GM19463 (cell line): ENCODE measurements around the gene TRAF2.

Source experiments
- ATAC-seq: cut with Tn5 transposase; IDR thresholded peaks from one replicate; pipeline ENCODE4 v1.9.1; 2021; ENCODE audit warnings: mild to moderate bottlenecking, moderate library complexity; ENCODE audit not compliant: unreplicated experiment

The TRAF2 gene

DNA sequence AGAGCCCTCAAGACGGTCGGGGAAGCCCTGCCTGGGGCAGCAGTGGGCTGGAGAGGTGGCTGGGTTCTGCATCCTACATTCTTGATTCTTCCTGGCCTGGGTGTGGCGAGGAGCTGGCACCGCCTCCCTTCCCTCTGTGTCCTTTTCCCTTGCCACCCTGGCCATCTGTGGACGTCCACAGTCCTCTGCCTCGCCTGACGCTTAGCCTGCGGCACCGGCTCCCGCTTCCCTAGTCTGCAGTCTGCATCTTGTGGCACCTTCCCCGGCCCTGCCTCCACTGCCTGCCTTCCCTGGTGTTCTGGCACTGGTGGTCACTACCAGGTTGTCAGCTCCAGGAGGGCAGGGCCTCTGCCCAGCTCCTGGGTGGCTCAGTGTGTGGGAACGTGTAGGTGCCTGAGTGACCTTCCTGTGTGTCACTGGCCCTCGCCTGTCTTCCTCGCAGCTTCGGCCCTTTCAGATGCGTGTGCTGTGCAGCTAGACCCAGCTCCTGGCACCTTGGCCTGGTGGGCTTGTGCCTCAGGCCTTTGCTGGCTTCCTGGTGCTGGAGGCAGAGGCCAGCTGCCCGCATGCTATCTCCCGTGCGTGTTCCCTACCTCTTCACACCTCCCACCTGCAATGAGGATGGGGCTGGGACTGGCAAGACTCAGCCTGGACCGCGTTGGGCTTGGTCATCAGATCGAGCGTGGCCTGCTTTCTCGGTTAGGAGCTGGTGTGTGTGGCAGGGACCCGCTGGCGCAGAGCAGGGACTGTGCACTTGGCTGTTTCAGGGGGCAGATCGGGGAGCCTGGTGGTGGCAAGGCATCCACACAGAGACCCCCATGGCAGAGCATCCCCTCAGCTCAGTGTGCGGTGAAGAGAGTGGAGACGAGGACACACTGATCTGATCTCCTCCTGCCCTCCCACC, 20.9 kb downstream of the TRAF2 start:
- ATAC-seq = no peak

DNA sequence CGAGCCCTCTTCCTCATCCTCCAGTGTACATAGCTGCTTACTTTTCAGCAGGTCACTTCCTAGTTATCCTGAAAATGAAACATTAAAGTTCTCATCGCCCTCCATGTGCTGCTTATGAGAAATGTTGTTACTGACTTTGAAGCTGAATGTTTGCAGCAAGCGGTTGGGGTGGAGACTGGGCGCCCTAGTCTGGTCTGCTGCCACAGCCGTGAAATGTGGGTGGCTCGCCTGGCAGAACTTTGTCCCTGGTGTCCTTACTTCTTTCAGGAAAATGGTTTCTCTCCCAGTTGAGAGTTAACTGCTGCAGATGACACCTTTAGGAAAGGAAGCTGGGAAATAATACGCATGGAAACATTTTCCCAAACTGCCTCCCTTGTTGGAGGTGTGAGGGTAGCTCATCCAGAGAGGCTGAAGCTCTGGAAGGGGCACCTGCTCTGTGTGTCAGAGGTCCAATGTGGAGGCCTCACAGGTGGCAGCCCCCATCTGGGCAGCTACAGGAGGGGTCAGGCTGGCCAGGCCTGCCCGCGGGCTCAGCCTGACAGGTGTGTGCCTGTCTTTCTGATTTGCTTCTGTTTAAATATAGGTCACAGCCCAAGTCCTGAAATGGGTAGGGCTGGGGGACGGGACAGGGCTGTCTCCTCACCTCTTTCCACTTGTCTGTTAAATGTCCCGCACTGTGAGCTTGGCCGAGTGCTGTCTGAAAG, 24.0 kb downstream of the TRAF2 start:
- ATAC-seq = no peak

DNA sequence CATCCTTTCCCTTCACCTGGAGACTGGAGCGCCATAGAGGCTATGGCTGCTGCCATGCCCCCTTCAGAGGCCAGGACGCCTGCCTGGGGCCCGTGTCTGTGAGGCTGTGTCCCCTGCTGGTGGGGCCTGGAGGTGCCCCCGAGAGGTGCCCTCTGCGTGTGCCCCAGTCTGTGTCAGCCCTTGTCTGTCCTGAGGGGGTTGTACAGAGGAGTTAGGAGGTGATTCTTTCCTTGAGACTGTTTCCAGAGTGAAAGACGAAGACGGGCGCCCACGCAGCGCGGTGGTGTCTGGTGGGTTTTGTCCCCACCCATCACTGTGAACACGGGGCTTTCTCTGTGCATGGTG, 24.6 kb downstream of the TRAF2 start:
- ATAC-seq = no peak

DNA sequence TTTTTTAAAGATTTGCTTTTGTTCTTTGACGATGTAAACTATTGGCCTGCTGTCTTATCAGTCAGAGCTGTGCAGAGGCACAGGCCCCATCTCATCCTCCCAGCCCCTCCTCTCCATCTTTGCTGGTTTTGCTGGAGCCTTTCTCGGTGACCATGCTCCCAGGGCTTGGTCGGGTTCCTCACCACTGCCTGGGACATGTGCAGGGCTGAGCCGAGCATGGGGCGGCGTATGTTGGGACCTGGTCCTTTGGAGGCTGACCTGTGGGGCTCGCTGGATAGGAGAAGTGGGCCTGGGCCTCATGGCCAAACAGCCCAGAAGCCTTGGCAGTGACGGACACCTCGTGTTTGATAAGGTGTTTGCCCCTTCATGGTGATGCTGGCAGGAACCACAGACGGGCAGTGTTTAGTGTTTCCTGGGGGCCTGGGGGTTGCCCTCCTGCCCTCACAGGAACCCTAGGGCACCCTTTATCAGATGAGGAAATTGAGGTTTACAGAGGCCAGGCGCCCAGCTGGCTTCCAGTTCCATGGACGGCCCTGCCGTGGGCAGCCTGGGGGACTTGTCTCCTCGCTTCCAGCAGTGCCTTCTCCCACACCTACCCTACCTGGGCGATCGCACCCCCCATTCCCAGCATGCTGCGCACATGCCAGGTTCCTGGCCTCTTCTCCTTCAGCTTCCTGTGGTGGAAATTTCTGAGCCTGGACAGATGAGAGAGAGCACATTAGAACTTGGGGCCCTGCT, 27.6 kb downstream of the TRAF2 start:
- no peak for ATAC-seq

DNA sequence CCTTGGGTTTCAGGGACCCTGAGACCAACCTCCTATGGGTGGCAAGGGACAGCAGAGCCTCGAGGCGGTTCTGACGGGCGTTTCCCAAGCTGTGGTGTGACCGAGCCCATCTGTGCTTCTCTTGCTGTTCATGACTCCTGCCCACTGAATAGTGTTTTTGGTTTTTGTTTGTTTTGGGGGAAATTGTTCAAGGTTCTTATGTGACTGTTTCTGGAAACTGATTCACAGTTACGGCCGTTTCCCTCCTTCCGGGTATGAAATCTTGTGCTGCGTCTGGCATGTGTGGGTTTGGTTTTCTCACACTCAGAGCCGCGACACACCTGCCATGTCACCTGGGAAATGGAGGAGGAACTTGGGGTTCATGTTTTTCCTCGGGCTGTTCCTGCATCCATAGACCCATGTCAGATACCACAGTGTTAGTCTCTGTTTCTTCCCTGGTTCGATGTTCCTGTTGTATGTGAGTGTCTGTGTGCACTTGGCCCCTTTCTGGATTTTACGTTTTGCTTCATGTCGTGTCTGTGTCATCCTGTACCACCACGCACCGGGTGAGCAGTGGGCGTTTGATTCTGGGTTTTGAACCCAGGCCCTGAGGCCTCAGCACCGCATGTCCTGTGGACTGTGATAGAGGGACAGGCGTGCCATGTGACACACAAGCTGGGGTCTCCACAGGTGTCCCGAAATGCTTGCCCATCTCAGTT, 29.5 kb downstream of the TRAF2 start:
- no peak for ATAC-seq

DNA sequence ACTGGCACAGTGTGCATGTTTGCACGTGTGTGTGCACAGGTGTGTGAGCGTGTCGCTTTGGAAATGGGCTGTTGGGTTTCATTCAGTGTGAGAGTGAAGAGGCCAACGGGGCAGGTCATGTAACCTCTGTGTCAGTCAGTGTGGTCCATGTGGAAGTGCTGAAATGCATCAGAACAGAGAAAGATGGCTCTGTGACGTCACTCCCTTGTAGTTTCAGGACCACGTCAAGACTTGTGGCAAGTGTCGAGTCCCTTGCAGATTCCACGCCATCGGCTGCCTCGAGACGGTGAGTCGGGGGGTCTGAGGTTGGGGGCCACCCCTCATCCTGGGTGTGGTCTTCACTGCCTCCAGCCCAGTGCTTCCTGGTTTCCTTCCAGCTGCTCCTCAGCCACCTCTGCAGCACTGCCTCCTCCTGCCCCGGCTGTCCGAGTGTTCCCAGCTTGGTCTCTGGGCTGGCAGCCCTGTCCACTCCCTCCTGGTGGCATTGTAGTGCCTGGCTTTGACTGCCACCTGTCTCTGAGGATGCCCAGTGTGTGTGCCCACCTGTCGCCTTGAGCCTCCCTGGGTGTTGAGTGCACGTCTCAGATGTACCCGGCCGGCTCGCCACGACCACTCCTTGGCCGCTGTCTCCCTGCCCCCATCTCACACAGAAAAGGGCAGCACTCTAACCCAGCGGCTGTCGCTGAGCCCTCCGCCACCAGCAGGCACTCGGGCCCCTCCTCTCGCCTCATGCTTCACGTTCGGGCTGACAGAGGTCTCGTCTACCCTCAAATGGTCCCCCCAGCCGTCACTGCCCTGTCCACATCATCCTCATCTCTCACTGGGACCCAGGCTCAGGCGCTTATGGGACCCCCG, 30.2 kb downstream of the TRAF2 start:
- no peak for ATAC-seq

DNA sequence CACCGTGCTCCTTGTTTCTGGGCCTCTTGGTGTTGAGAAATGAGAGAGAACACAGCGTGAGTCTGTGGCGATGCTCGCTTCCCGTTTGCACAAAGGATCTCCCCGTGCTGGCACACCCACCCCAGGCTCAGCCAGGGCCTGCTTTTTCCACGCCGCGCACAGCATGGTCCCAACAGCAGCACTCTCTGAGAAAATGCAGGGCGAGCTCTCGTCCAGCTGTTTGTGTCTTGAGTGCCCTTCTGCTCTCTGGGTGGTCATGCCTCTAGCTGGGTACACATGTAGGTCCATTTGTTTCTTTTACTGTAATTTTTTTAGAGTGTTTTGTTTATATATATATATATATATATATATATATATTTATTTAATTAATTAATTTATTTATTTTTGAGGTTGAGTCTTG, 31.6 kb downstream of the TRAF2 start:
- no peak for ATAC-seq

DNA sequence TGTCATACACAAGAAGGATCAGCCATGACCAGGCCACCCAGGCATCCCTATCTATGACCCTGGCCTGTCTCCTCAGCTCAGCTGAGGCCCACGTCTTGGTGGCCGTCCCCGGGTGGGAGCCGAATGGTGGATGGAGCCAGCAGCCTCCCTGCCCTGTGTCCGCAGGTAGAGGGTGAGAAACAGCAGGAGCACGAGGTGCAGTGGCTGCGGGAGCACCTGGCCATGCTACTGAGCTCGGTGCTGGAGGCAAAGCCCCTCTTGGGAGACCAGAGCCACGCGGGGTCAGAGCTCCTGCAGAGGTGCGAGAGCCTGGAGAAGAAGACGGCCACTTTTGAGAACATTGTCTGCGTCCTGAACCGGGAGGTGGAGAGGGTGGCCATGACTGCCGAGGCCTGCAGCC, 33.8 kb downstream of the TRAF2 start:
- no peak for ATAC-seq

DNA sequence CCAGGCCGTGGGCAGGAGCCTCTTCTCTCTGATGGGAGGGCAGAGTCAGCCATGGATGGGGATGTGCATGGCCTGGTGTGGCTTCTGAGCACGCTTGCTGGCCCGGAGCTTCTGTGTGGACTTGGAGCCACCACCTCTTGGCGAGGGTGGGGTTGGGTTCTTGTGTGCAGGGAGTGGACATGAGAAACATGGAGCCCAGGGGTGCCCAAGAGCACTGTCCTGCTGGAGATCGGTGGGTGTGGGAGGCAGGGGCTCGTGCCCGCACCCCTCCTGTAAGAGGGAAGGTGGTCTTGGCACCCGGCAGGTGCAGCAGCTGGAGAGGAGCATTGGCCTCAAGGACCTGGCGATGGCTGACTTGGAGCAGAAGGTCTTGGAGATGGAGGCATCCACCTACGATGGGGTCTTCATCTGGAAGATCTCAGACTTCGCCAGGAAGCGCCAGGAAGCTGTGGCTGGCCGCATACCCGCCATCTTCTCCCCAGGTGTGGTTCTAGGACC, 34.5 kb downstream of the TRAF2 start:
- ATAC-seq = no peak

DNA sequence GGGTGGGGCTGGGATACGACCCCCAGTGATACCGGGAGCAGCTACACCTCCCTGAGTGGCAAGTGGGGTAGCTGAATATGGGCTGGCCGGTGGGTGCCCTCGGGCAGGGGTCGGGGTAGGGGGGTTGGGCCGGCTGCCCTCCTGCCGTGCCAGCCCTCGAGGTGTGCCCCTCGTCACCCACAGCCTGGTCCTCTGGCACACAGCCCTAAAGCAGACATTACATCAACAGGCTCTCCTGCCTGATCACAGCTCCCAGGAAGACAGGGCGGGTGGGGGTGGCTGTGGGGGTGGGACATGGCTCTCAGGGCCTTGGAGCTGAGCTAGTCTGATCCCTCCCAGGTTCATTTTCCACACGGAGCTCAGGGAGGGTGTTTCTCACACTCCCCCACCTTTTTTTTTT, 35.0 kb downstream of the TRAF2 start:
- ATAC-seq = no peak

DNA sequence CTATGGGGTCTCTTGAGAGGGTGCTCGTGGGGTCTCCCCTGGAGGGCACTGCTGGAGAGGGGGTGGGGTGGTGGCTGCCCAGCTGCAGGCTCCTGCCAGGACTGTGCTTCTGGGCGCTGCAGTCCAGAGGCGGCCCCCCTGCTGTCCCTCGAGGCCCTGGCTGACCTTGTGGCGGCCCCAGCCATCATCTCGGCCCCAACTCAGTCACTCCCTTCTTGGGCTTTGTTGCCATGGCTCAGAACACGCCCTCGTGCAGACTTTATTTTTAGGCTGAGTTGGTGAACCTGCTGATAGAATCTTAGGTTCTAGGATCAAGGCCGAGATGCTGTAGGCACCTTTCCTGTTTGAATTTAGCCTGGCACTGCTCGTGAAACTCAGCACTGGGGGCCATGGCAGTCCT, 35.4 kb downstream of the TRAF2 start:
- ATAC-seq = no peak

DNA sequence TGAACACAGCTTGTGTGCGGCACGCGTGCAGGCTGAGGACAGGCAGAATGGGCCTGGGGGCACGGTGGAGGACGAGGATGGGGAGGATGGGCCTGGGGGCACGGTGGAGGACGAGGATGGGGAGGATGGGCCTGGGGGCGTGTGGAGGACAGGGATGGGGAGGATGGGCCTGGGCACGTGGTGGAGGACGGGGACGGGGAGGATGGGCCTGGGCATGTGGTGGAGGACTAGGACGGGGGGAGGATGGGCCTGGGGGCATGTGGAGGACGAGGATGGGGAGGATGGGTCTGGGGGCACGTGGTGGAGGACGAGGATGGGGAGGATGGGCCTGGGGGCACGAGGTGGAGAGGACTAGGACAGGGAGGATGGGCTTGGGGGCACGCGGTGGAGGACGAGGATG, 36.2 kb downstream of the TRAF2 start:
- ATAC-seq = no peak

DNA sequence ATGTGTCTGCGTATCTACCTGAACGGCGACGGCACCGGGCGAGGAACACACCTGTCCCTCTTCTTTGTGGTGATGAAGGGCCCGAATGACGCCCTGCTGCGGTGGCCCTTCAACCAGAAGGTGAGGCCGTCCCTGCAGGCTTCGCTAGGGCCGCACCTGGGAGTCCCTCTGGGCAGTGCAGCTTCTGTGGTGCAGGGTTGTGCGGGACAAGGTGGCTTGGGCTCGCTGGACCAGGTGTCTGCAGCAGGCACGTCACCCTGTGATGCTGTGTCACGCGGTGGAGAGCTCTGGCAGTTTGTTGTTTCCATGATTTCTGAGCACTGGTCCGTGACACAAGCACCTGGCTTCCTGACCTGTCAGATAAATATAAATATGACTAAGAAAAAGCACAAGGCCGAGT, 37.6 kb downstream of the TRAF2 start:
- no peak for ATAC-seq

DNA sequence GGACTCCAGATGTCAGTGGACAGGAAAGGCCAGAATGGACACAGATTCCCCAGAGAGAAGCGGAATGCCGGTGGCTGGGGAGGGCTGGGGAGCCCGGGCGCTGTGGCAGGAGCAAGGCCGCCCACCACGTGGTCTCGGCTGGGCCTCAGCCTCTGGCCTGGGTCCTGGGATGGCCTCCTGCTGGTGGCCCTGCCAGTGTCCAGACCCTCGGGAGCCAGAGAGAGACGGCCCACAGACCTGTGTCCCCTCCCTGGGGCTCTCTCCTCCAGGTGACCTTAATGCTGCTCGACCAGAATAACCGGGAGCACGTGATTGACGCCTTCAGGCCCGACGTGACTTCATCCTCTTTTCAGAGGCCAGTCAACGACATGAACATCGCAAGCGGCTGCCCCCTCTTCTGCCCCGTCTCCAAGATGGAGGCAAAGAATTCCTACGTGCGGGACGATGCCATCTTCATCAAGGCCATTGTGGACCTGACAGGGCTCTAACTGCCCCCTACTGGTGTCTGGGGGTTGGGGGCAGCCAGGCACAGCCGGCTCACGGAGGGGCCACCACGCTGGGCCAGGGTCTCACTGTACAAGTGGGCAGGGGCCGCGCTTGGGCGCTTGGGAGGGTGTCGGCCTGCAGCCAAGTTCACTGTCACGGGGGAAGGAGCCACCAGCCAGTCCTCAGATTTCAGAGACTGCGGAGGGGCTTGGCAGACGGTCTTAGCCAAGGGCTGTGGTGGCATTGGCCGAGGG, 39.3 kb downstream of the TRAF2 start:
- no peak for ATAC-seq

DNA sequence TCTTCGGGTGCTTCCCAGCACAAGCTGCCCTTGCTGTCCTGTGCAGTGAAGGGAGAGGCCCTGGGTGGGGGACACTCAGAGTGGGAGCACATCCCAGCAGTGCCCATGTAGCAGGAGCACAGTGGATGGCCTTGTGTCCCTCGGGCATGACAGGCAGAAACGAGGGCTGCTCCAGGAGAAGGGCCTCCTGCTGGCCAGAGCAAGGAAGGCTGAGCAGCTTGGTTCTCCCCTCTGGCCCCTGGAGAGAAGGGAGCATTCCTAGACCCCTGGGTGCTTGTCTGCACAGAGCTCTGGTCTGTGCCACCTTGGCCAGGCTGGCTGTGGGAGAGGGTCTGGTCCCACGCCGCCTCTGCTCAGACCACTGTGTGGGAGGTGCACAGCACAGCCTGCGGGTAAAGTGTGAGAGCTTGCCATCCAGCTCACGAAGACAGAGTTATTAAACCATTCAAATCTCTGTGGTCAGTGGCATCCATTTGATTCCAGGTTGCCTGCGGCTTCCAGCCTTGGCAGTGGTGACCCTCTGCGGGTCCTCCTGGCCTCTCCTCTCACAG, 39.9 kb downstream of the TRAF2 start:
- no peak for ATAC-seq

DNA sequence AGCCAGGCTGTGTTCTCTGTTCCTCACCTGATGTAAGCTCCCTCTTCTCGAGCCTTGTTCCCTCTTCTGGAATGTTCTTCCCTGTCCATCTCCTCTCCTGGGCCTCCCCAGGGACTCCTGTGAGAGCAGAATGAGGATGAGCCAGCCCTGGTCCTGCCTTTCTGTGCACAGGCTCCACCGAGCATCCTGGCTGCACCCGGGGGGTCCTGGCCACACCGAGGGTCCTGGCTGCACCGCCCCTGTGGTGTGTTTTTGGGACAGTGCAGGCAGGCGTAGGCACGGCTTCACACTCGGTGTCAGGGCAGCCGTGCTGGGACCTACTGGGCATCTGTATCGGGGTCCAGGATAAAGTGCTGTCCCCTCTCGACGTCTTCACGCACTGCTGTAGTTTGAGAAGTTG, 40.4 kb downstream of the TRAF2 start:
- no peak for ATAC-seq

DNA sequence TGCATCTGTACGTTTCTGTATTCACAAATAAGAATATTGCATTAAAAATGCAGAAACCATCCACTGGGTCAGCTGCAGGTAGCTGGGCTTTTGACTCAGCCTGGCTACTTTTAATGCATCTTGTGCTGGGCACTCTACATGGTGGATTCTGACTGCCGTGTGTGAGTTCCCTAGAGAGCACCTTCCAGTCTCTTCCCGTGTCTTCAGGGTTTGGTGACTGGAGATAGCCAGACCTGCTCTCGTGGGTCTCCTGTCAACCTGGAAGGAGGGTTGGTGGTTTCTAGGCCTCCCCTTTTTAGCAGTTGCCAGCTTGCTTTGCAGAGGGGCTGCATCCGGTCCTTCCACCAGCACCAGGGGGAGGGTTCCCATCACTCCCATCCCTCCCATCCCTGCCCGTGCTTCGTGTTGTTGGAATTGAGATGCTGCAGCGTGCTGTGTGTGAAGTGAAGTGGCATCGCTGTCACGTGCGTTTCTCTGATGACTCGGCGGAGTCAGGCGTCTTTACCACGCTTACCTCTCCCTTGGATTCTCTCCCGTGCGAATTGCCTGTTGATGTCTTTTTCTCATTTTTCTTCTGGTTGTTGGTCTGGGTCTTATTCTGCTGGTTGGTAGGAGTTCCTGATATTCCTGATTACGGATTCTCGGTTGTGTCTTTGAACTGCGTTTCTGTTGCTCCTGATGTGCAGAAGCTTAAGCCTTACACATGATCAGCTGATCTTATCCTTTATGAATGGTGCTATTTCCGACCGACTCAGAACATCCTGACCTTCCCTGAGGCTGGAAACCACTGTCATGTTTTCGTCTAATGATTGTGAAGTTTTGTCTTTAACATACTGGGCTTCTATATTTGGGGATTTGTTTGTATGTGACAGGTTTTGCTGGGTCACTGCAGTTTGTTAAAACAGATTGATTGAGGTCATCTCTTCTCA, 41.3 kb downstream of the TRAF2 start:
- no peak for ATAC-seq

DNA sequence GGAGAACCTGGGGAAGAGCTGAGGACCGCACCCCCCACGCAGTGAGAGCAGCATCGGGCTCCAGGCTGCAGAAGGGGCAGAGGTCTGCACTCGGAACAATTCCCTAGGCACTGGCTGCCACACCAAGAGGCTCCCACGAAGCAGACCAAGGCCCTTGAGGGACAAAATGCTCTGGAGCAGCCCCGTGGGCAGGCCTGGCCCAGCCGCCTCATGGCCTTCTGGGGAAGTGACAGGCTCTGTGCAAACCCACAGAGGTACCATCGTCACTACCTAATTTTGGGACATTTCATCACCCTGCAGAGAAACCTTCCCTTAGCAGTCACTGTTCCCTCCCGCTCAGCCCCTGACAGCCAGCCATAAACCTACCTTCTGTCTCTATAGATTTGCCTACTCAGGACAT, 42.3 kb downstream of the TRAF2 start:
- no peak for ATAC-seq
